ENCODE data around the gene SH2D3A. TPM values are rescaled to one million over a fixed set of nuclear protein-coding genes. Genes with fewer than 3 reads are reported as not detected.

The SH2D3A gene
- total RNA-seq: 10 to 100 TPM; 43.8 to 50.3 TPM
- total RNA-seq: 55.4 to 59.4 reads per million in 2 donors

DNA sequence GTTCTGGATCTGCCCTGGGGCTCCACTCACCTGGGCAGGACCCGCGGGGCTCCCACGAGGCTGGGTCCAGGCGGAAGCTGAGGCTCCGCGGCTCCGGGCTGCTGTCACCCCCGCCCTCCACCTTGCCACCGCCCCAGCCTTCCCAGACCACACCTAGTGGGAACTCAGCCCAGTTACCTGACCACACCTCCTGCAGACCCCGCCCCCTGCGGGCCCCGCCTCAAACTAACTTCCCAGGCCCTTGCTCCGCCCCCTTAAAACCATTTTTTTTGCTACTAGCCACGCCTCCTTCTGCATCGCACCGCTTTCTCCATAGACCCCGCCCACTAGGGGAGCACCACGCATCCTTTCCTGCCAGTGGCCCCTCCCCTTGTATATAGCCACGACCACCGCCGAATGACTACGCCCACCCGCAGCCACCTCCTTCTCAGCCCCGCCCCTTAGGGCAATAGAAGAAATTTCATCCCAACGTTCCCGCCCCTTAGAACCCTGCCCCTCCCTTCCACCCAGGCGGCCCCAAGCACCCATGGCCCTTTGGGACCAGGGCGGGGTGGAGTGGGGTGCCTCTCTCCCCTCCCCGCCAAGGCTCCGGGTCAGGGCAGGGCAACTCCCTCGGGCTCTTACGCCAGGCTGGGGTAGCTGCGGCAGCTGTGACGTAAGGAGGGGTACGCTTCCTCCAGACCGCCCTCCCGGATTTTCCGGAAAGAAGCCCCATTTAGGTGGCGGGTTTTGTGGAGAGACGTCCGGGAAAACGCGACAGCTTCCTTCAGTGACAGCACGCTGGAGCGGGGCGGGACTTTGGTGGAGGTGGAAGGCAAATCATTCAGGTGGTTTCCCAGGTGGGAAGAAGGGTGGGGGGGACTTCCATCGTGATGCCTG is at the start of gene SH2D3A:
SH2D3A (minus strand) TSS at position 79 of the 879 bp plus-strand sequence. CDS start 3,687 bp downstream, outside the sequence.
- DNase-seq (peak; percentile 87 to 93 (median 92)), ATAC-seq (peak; percentile 80)
- H3K4me1 Mint-ChIP-seq: peaks cover 44% of the 10 kb centered on the region
- H3K27ac Mint-ChIP-seq: peak within 1 kb of the TSS; percentile 97
- H3K27me3 Mint-ChIP-seq: no peaks in the 10 kb centered on the region
- no peaks in the 10 kb centered on the region for H3K9me3 ChIP-seq (ENCODE audit: control insufficient read depth, low read length, poor library complexity, severe bottlenecking)
- H3K36me3 Mint-ChIP-seq (ENCODE audit: low read depth): no peaks in the 10 kb centered on the region
- H3K4me3 Mint-ChIP-seq: peak within 1 kb of the TSS; percentile 98

DNA sequence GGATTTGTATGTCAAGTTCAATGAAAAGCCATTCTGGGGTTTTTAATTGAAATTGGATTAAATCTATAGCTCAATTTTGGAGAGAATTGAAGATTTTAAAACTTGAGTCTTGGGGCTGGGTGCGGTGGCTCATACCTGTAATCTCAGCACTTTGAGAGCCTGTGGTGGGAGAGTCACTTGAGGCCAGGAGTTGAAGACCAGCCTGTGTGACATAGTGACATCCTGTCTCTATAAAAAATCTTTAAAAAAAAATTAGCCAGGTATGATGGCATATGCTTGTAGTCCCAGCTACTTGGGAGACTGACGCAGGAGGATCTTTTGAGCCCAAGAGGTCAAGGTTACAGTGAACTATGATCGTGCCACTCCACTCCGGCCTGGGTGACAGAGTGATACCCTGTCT is 46.4 kb upstream of the SH2D3A start:
- Mint-ChIP-seq H3K4me1 (peaks cover 42% of the 10 kb centered on the region), H3K4me3 (no peak overlapping the region), H3K36me3 (ENCODE audit: low read depth) (peaks cover 9% of the 10 kb centered on the region), H3K27me3 (no peaks in the 10 kb centered on the region), H3K27ac (peak overlapping the region; percentile 5)
- ATAC-seq: peak; percentile 62
- DNase-seq: no peak
- H3K9me3 ChIP-seq (ENCODE audit: control insufficient read depth, low read length, poor library complexity, severe bottlenecking): no peaks in the 10 kb centered on the region

DNA sequence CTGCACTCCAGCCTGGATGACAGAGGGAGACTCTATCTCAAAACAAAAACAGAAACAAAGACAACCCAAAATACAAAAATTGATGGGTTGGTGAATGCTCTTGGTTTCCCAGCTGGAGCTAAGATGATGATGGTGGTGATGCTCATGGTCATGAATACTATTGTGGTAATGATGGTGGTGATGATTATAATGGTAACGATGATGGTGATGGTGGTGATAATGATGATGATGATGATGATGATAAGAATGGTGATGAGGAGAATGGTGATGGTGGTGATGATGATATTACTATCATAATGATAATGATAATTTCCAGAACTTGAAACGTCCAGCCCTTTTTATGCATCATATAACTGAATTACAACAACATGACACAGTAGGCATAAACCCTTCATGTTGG is 45.4 kb upstream of the SH2D3A start:
- Mint-ChIP-seq H3K27me3 (no peaks in the 10 kb centered on the region), H3K36me3 (ENCODE audit: low read depth) (peaks cover 6% of the 10 kb centered on the region), H3K27ac (peak overlapping the region; percentile 5), H3K4me3 (no peak overlapping the region), H3K4me1 (peaks cover 40% of the 10 kb centered on the region)
- ATAC-seq (no peak), DNase-seq (no peak)
- no peaks in the 10 kb centered on the region for H3K9me3 ChIP-seq (ENCODE audit: control insufficient read depth, low read length, poor library complexity, severe bottlenecking)

DNA sequence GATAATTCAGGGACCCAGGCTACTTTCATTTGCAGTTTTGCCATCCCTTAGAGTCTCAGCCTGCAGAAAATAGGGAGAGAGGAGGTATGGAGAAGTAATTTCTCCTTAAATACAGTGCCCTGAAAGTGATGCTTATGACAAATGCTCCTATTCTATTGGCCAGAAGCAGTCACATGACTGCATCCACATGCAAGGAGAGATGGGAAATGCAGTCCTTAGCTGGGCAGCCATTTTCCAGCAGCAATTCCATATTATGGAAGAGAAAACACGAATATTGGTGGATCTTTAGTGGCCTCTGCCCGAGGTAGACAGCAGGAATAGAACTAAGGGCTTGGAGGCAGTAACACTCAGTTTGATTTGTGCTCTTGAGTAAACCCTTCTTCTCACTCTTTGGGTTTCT is 44.7 kb upstream of the SH2D3A start:
- peak; percentile 39 for ATAC-seq
- Mint-ChIP-seq H3K4me1 (peaks cover 39% of the 10 kb centered on the region), H3K4me3 (no peak overlapping the region)

DNA sequence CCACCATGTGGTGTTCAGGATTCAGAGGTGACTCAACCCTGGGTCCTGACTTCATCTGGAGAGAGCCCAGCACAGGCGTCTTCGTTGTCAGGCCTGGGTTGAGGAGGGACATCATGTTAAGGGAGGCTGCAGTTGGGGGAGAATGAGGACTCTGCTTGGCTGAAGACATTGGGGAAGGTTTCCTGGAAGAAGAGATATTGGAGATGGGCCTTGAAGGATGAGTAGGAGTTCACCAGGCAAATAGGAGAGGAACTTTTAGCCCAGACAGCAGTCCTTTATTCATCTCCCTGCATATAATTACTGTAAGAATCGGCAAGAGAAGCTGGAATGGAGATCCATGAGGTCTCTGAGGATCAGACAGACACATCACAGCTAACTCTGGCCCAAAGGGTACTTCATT is 44.1 kb upstream of the SH2D3A start:
- DNase-seq (no peak), ATAC-seq (no peak)
- Mint-ChIP-seq H3K4me3 (no peak overlapping the region), H3K27me3 (no peaks in the 10 kb centered on the region), H3K27ac (no peak overlapping the region), H3K4me1 (peaks cover 41% of the 10 kb centered on the region), H3K36me3 (ENCODE audit: low read depth) (peaks cover 6% of the 10 kb centered on the region)
- H3K9me3 ChIP-seq (ENCODE audit: control insufficient read depth, low read length, poor library complexity, severe bottlenecking): no peaks in the 10 kb centered on the region

More for the DNA sequence above, 44.7 kb upstream of the SH2D3A start:
- no peaks in the 10 kb centered on the region for H3K9me3 ChIP-seq (ENCODE audit: control insufficient read depth, low read length, poor library complexity, severe bottlenecking)
- Mint-ChIP-seq H3K27ac (peak overlapping the region; percentile 5), H3K27me3 (no peaks in the 10 kb centered on the region), H3K36me3 (ENCODE audit: low read depth) (peaks cover 6% of the 10 kb centered on the region)
- DNase-seq: no peak

DNA sequence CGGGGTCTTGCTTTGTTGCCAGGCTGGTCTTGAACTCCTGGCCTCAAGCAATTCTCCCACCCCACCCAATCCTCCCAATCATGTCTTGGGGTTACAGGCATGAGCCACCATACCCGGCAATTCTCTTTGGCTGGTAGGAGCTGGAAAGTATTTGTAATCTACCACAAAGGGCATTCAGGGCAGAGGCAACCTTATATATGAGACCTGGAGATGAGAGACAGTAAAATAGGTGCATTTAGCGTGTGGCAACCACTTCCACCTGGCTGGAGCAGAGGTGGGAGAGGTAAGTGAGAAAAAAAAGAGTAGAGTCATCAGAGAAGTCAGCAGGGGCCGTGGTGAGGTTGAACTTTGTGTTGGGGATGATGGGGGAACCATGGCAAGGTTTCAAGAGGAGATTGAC is 42.0 kb upstream of the SH2D3A start:
- peaks cover 38% of the 10 kb centered on the region for H3K4me1 Mint-ChIP-seq
- no peaks in the 10 kb centered on the region for H3K9me3 ChIP-seq (ENCODE audit: control insufficient read depth, low read length, poor library complexity, severe bottlenecking)
- ATAC-seq (no peak), DNase-seq (no peak)
- no peak overlapping the region for H3K4me3 Mint-ChIP-seq
- H3K27ac Mint-ChIP-seq: peak overlapping the region; percentile 78
- no peaks in the 10 kb centered on the region for H3K27me3 Mint-ChIP-seq
- H3K36me3 Mint-ChIP-seq (ENCODE audit: low read depth): peaks cover 6% of the 10 kb centered on the region

DNA sequence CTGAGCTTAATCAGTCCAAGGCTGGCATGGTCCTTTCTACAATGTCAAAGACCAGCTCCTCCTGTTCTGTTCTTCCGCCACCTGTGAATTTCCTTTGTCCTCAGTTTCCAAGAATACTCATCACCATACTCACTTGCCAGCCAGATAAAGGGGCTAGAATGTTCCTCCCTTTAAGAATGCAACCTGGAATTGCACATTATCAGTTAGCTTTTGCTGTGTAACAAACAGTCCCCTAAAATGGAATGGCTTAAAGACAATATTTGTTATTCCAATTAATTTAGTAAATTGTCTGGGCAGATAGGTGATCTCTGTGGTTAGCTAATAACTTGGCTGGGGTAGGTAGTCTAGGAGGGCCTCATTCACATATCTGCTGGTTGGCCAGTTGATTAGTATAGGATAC is 41.3 kb upstream of the SH2D3A start:
- H3K36me3 Mint-ChIP-seq (ENCODE audit: low read depth): peaks cover 6% of the 10 kb centered on the region
- H3K27ac Mint-ChIP-seq: peak overlapping the region; percentile 78
- DNase-seq: no peak
- no peaks in the 10 kb centered on the region for H3K9me3 ChIP-seq (ENCODE audit: control insufficient read depth, low read length, poor library complexity, severe bottlenecking)
- ATAC-seq: no peak
- no peaks in the 10 kb centered on the region for H3K27me3 Mint-ChIP-seq
- no peak overlapping the region for H3K4me3 Mint-ChIP-seq
- peaks cover 37% of the 10 kb centered on the region for H3K4me1 Mint-ChIP-seq

DNA sequence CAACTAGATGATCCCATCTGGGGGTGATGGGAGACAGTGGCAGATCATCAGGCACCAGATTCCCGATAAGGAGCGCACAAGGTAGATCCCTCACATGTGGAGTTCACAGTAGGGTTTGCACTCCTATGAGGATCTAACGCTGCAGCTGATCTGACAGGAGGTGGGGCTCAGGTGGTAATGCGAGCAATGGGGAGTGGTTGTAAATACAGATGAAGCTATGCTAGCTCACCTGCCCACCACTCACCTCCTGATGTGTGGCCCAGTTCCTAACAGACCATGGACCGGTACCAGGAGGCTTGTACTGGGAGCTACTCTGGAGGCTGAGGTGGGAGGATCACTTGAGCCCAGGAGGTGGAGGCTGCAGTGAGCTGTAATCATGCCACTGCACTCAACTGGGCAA is 40.1 kb upstream of the SH2D3A start:
- H3K27me3 Mint-ChIP-seq: no peaks in the 10 kb centered on the region
- H3K27ac Mint-ChIP-seq: peak overlapping the region; percentile 57
- peaks cover 37% of the 10 kb centered on the region for H3K4me1 Mint-ChIP-seq
- H3K4me3 Mint-ChIP-seq: no peak overlapping the region
- no peak for DNase-seq
- no peaks in the 10 kb centered on the region for H3K9me3 ChIP-seq (ENCODE audit: control insufficient read depth, low read length, poor library complexity, severe bottlenecking)
- peaks cover 3% of the 10 kb centered on the region for H3K36me3 Mint-ChIP-seq (ENCODE audit: low read depth)
- ATAC-seq: no peak

DNA sequence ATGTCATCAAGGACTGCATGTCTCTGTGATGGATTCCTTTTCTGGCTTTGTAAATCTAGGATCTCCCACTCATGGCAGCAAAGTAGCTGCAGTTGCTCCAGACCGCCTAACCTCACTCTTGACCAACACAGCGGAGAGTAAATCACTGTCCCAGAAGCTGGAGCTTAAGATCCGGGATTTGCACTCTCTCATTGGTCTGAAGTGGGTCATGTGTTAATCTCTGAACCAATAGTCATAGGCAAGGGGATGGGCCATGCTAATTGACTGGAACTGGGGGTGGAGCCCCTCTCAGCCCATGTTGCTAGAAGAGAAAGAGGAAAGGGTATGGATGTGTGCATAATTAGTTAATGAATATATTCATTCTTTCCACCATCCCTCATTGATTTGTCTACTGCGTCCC is 39.3 kb upstream of the SH2D3A start:
- H3K4me1 Mint-ChIP-seq: peaks cover 39% of the 10 kb centered on the region
- no peaks in the 10 kb centered on the region for H3K27me3 Mint-ChIP-seq
- H3K9me3 ChIP-seq (ENCODE audit: control insufficient read depth, low read length, poor library complexity, severe bottlenecking): no peaks in the 10 kb centered on the region

DNA sequence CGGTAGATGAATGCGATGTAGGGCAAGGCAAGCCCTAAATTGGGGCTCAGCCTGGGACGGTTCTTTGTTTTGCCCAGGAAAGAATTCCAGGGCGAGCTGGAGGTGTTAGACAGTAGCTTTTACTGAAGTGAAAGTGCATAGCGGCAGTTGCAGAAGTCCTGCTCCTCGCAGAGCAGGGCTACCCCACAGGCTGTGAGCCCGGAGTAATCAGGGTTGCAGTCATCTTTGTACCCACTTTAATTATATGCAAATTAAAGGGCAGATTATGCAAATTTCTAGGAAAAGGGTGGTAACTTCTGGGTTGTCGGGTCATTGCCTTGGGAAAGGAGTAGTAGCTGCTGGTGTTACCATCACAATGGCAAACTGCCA is 35.8 kb upstream of the SH2D3A start:
- H3K4me1 Mint-ChIP-seq: peaks cover 47% of the 10 kb centered on the region
- DNase-seq (no peak), ATAC-seq (no peak)
- no peaks in the 10 kb centered on the region for H3K27me3 Mint-ChIP-seq
- H3K27ac Mint-ChIP-seq: peak overlapping the region; percentile 96
- H3K36me3 Mint-ChIP-seq (ENCODE audit: low read depth): peaks cover 3% of the 10 kb centered on the region
- no peaks in the 10 kb centered on the region for H3K9me3 ChIP-seq (ENCODE audit: control insufficient read depth, low read length, poor library complexity, severe bottlenecking)
- H3K4me3 Mint-ChIP-seq: peak overlapping the region; percentile 99

More for the DNA sequence above, 39.3 kb upstream of the SH2D3A start:
- no peak overlapping the region for H3K4me3 Mint-ChIP-seq
- ATAC-seq: no peak
- H3K27ac Mint-ChIP-seq: no peak overlapping the region
- DNase-seq: no peak
- peaks cover 3% of the 10 kb centered on the region for H3K36me3 Mint-ChIP-seq (ENCODE audit: low read depth)

DNA sequence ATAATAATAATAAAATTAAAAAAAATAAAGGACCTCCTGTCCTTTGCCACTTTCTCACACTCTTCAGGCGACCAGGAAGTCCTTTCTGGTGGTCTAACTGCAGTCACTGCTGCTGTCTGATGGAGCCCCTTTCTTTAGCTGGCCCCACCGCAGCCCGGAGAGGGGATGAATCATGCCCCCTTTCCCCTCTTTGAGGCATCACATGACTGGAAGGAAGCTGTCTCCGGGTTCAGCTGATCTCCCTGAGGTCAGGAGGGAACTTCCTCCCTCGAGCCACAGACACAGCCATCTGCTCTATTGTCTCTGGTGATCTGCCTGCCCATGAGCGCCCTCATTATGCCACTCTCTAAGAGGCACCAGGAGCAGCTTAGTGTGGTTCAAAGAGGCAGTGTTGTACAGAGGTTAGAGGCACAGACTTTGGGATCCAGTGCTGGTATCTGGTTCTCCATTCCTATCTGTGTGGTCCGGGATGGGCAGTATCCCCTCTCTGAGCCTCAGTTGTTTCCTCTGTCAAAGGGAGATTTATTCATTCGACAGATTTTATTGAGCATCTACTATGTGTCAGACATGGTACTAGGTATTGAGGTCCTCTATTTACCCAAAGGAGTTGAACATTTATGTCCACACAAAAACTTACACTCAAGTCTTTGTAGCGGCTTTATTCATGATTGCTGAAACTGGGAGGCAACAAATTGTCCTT is 35.3 kb upstream of the SH2D3A start:
- Mint-ChIP-seq H3K27ac (peak overlapping the region; percentile 96), H3K27me3 (no peaks in the 10 kb centered on the region), H3K36me3 (ENCODE audit: low read depth) (peaks cover 3% of the 10 kb centered on the region), H3K4me1 (peaks cover 47% of the 10 kb centered on the region), H3K4me3 (peak overlapping the region; percentile 99)
- H3K9me3 ChIP-seq (ENCODE audit: control insufficient read depth, low read length, poor library complexity, severe bottlenecking): no peaks in the 10 kb centered on the region
- ATAC-seq: peak; percentile 58
- DNase-seq: peak; percentile 20 to 66 (median 34)

DNA sequence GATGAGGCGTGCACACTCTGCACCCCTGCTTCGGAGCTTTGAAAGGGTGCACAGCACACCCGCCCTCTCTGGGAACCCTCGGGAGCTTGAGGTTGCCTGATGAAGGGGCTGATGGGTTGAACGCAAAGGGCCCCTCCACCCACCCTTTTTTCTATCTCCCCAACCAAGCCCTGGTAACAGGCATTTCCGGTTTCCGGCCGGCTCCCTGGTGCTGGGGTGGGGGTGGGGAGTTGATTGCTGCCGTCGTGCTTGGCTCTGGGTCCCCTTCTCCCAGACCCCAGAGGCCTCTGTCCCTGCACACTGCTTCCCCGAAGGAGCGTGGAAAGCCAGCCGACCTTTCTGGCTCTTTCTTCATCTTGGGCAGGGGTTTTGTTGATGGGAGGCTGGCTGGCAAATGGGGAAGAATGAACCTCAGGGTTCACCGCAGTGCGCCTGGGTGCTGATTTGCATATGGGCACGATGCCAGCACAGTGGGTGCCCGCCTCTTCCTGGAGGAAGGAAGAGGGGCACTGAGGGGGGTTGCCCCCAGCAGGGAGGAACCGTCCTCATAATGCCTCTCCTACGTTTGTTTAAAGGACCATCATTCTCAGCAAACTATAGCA is 34.4 kb upstream of the SH2D3A start:
- Mint-ChIP-seq H3K27me3 (no peaks in the 10 kb centered on the region), H3K36me3 (ENCODE audit: low read depth) (peaks cover 5% of the 10 kb centered on the region), H3K4me1 (peaks cover 47% of the 10 kb centered on the region), H3K27ac (peak overlapping the region; percentile 96), H3K4me3 (peak overlapping the region; percentile 99)
- ATAC-seq (peak; percentile 76), DNase-seq (peak; percentile 62 to 73 (median 63))
- no peaks in the 10 kb centered on the region for H3K9me3 ChIP-seq (ENCODE audit: control insufficient read depth, low read length, poor library complexity, severe bottlenecking)

DNA sequence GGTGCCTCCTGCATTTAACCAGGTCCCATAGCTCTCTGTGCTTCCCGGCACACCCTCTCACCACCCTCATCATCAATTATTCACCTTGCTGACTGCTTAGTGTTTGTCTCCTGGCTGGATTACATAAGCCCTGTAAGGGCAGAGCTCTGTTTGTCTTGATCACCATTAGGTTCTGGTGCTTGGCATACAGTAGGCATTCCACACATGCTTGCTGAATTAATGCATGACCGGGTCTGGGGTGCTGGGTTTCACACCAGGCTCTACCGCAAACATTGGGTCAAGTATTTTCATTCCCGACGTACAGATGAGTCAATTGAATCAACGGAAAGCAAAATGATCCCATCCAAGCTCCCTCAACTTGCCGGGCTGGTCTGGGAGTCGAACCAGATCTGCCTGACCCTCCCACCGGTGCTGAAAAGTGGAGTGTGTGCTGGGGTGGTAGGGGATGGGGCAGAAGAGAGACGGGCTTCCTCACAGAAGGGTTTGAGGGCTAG is 33.8 kb upstream of the SH2D3A start:
- no peaks in the 10 kb centered on the region for H3K27me3 Mint-ChIP-seq
- H3K4me1 Mint-ChIP-seq: peaks cover 49% of the 10 kb centered on the region
- no peaks in the 10 kb centered on the region for H3K9me3 ChIP-seq (ENCODE audit: control insufficient read depth, low read length, poor library complexity, severe bottlenecking)
- peak; percentile 10 for ATAC-seq
- no peak for DNase-seq
- H3K27ac Mint-ChIP-seq: peak overlapping the region; percentile 96
- H3K36me3 Mint-ChIP-seq (ENCODE audit: low read depth): peaks cover 7% of the 10 kb centered on the region
- peak overlapping the region; percentile 99 for H3K4me3 Mint-ChIP-seq
